K562 (cell line): Measurements from ENCODE around the gene SHTN1. TPM values are rescaled to one million over a fixed set of nuclear protein-coding genes. Genes with fewer than 3 reads are reported as not detected.
A peak's percentile ranks its signal among the peaks of the same experiment; 100 is the strongest.

ENCODE experiments used
- ARID1B ChIP-seq: fragments of 450-650 bp; IDR thresholded peaks from 2 replicates; pipeline ENCODE4 v1.6.1; 2016; ENCODE audit warnings: antibody characterized with exemption, mild to moderate bottlenecking, inconsistent platforms
- BRF1 ChIP-seq: IDR thresholded peaks from 3 replicates; pipeline ENCODE4 v1.6.1; 2011; ENCODE audit warnings: borderline replicate concordance, mild to moderate bottlenecking; ENCODE audit not compliant: insufficient read length; ENCODE audit errors: extremely low read depth
- CREB1 ChIP-seq, 2 experiments: sonication (generic) in 1 of 2; formaldehyde crosslinking in 1 of 2; IDR thresholded peaks; 2 replicates each; pipeline versions ENCODE4 v1.6.1 to v1.8.0; 2012 to 2022; ENCODE audit warnings: inconsistent platforms in 1 of 2, mild to moderate bottlenecking in 1 of 2, missing genetic modification reagents in 1 of 2, moderate library complexity in 1 of 2
- FOXJ2 ChIP-seq: fragments of 200-800 bp; sonication (Bioruptor generic); IDR thresholded peaks from 2 replicates; pipeline ENCODE4 v1.6.1; 2016; ENCODE audit warnings: missing genetic modification characterization, missing compliant biosample characterization
- FUS ChIP-seq: fragments of 200-400 bp; formaldehyde crosslinking; optimal IDR thresholded peaks from 2 replicates; pipeline ENCODE3; 2017; ENCODE audit warnings: low read depth, low read length
- NCOA4 ChIP-seq: fragments of 450-650 bp; IDR thresholded peaks from 2 replicates; pipeline ENCODE4 v1.6.1; 2018; ENCODE audit warnings: mild to moderate bottlenecking; ENCODE audit not compliant: partially characterized antibody
- PHB2 ChIP-seq: fragments of 450-650 bp; IDR thresholded peaks from 2 replicates; pipeline ENCODE4 v1.6.1; 2017; ENCODE audit warnings: low read depth
- RAD21 ChIP-seq, 2 experiments: fragments of 250-450 bp in 1 of 2; fragments of 450-650 bp in 1 of 2; sonication (Bioruptor Pico) in 1 of 2; formaldehyde crosslinking in 1 of 2; IDR thresholded peaks in 1 of 2; conservative IDR thresholded peaks in 1 of 2; 2 replicates each; pipeline versions ENCODE4 v1.4.0 to v1.8.0; 2020 to 2022; ENCODE audit warnings: mild to moderate bottlenecking in 2 of 2, moderate library complexity in 1 of 2
- RNF2 ChIP-seq: sonication (generic); IDR thresholded peaks from 2 replicates; pipeline ENCODE4 v1.6.1; 2016
- SP1 ChIP-seq: sonication (generic); formaldehyde crosslinking; IDR thresholded peaks from 2 replicates; pipeline ENCODE4 v1.8.1; 2022; ENCODE audit warnings: mild to moderate bottlenecking, missing genetic modification reagents
- YY1 ChIP-seq, 3 experiments: IDR thresholded peaks; 2 replicates each; pipeline ENCODE4 v1.6.1; 2011; ENCODE audit warnings: low read length in 2 of 3, mild to moderate bottlenecking in 2 of 3, moderate library complexity in 2 of 3, borderline replicate concordance in 1 of 3, control low read depth in 1 of 3, low read depth in 1 of 3; ENCODE audit not compliant: insufficient read depth in 3 of 3, insufficient replicate concordance in 2 of 3, control insufficient read depth in 1 of 3, insufficient read length in 1 of 3; ENCODE audit errors: extremely low read depth in 1 of 3
- ZNF584 ChIP-seq: fragments of 200-800 bp; sonication (Bioruptor generic); IDR thresholded peaks from 2 replicates; pipeline ENCODE4 v1.6.1; 2016; ENCODE audit warnings: low read depth, mild to moderate bottlenecking, missing genetic modification characterization, missing compliant biosample characterization
- polyA plus RNA-seq, 8 experiments: library from polyadenylated mRNA; depleted of rRNA in 4 of 8; stranded (reverse) in 5 of 8; unstranded in 3 of 8; fragments of >200 nt; fragmentation: Nextera tagmentation in 2 of 8; fragmentation: Illumina TruSeq in 1 of 8; extraction: Ambion mirVana in 2 of 8; extraction: Trizol in 1 of 8; gene quantifications; 2 replicates each; pipeline versions ENCODE4 v1.2.1 to v1.2.3, GENCODE V29; 2011 to 2014; ENCODE audit warnings: inconsistent platforms in 1 of 8, missing spikeins in 1 of 8
- total RNA-seq, 7 experiments: library from RNA; depleted of rRNA in 6 of 7; stranded (reverse); fragments of >200 nt in 6 of 7; fragmentation: Illumina TruSeq in 2 of 7; extraction: Trizol in 2 of 7; gene quantifications; 2 replicates each; pipeline versions ENCODE4 v1.2.1 to v1.2.3, GENCODE V29; 2011 to 2021; ENCODE audit warnings: low replicate concordance in 1 of 7
- TF ChIP-seq, protein P1 (sequence below): sonication (generic); formaldehyde crosslinking; IDR thresholded peaks from 2 replicates; pipeline ENCODE4 v1.9.0; 2022; ENCODE audit warnings: mild to moderate bottlenecking, missing genetic modification reagents
- TF ChIP-seq, protein P2 (sequence below): sonication (generic); IDR thresholded peaks from 2 replicates; pipeline ENCODE4 v1.6.1; 2016
- TF ChIP-seq, protein P3 (sequence below): sonication (generic); formaldehyde crosslinking; IDR thresholded peaks from 2 replicates; pipeline ENCODE4 v1.8.0; 2022; ENCODE audit warnings: mild to moderate bottlenecking, missing genetic modification reagents
- TF ChIP-seq, protein P4 (sequence below), 3 experiments: IDR thresholded peaks in 2 of 3; conservative IDR thresholded peaks in 1 of 3; 2 replicates each; pipeline ENCODE4 v1.5.1; 2011 to 2012; ENCODE audit warnings: low read length in 3 of 3, mild to moderate bottlenecking in 3 of 3, control low read depth in 2 of 3, improper control_type of control experiment in 1 of 3, inconsistent platforms in 1 of 3, low read depth in 1 of 3, mixed read lengths in 1 of 3, moderate library complexity in 1 of 3; ENCODE audit not compliant: insufficient read depth in 2 of 3

The SHTN1 gene
- total and polyA plus RNA-seq, 9 of the 15 experiments (the other 6 are each of a cell fraction or from before 2014, with no cell fraction given), result 5.4 to 21.3 (median 13.3) TPM

- TF ChIP-seq, protein P1, sequence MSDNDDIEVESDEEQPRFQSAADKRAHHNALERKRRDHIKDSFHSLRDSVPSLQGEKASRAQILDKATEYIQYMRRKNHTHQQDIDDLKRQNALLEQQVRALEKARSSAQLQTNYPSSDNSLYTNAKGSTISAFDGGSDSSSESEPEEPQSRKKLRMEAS (CRISPR knock-in tag), result no peak
- TF ChIP-seq, protein P2, sequence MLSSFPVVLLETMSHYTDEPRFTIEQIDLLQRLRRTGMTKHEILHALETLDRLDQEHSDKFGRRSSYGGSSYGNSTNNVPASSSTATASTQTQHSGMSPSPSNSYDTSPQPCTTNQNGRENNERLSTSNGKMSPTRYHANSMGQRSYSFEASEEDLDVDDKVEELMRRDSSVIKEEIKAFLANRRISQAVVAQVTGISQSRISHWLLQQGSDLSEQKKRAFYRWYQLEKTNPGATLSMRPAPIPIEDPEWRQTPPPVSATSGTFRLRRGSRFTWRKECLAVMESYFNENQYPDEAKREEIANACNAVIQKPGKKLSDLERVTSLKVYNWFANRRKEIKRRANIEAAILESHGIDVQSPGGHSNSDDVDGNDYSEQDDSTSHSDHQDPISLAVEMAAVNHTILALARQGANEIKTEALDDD, result peak; percentile 28; the same call in 1 of the 2 replicates
- no peak for TF ChIP-seq YY1 (IDR thresholded peaks at IDR 0.05; ENCODE audit: borderline replicate concordance in 1 of 3, control insufficient read depth in 1 of 3, extremely low read depth in 1 of 3, insufficient read depth in 3 of 3, insufficient read length in 1 of 3, insufficient replicate concordance in 2 of 3, low read depth in 1 of 3, low read length in 2 of 3)
- 0 out of 2 replicates have a peak, but pooled peaks have one; percentile 1 for TF ChIP-seq ARID1B
- no peak for TF ChIP-seq BRF1
- no peak for TF ChIP-seq FUS
- no peak for TF ChIP-seq ZNF584 (CRISPR knock-in tag)
- 0 out of 2 replicates have a peak, but pooled peaks have one; percentile 2 for TF ChIP-seq CREB1 (IDR thresholded peaks at IDR 0.05)
- TF ChIP-seq CREB1 (CRISPR knock-in tag; IDR thresholded peaks at IDR 0.05), result 0 out of 2 replicates have a peak, but pooled peaks have one; percentile 11
- TF ChIP-seq PHB2, result no peak
- no peak for TF ChIP-seq RAD21 (CRISPR knock-in tag; conservative IDR thresholded peaks at IDR 0.05 in 1 of 2, IDR thresholded peaks at IDR 0.05 in 1 of 2)
- TF ChIP-seq, protein P3, sequence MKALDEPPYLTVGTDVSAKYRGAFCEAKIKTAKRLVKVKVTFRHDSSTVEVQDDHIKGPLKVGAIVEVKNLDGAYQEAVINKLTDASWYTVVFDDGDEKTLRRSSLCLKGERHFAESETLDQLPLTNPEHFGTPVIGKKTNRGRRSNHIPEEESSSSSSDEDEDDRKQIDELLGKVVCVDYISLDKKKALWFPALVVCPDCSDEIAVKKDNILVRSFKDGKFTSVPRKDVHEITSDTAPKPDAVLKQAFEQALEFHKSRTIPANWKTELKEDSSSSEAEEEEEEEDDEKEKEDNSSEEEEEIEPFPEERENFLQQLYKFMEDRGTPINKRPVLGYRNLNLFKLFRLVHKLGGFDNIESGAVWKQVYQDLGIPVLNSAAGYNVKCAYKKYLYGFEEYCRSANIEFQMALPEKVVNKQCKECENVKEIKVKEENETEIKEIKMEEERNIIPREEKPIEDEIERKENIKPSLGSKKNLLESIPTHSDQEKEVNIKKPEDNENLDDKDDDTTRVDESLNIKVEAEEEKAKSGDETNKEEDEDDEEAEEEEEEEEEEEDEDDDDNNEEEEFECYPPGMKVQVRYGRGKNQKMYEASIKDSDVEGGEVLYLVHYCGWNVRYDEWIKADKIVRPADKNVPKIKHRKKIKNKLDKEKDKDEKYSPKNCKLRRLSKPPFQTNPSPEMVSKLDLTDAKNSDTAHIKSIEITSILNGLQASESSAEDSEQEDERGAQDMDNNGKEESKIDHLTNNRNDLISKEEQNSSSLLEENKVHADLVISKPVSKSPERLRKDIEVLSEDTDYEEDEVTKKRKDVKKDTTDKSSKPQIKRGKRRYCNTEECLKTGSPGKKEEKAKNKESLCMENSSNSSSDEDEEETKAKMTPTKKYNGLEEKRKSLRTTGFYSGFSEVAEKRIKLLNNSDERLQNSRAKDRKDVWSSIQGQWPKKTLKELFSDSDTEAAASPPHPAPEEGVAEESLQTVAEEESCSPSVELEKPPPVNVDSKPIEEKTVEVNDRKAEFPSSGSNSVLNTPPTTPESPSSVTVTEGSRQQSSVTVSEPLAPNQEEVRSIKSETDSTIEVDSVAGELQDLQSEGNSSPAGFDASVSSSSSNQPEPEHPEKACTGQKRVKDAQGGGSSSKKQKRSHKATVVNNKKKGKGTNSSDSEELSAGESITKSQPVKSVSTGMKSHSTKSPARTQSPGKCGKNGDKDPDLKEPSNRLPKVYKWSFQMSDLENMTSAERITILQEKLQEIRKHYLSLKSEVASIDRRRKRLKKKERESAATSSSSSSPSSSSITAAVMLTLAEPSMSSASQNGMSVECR (CRISPR knock-in tag), result no peak
- 0 out of 2 replicates have a peak, but pooled peaks have one; percentile 35 for TF ChIP-seq FOXJ2 (tag)
- no peak for TF ChIP-seq RNF2
- TF ChIP-seq, protein P4, sequence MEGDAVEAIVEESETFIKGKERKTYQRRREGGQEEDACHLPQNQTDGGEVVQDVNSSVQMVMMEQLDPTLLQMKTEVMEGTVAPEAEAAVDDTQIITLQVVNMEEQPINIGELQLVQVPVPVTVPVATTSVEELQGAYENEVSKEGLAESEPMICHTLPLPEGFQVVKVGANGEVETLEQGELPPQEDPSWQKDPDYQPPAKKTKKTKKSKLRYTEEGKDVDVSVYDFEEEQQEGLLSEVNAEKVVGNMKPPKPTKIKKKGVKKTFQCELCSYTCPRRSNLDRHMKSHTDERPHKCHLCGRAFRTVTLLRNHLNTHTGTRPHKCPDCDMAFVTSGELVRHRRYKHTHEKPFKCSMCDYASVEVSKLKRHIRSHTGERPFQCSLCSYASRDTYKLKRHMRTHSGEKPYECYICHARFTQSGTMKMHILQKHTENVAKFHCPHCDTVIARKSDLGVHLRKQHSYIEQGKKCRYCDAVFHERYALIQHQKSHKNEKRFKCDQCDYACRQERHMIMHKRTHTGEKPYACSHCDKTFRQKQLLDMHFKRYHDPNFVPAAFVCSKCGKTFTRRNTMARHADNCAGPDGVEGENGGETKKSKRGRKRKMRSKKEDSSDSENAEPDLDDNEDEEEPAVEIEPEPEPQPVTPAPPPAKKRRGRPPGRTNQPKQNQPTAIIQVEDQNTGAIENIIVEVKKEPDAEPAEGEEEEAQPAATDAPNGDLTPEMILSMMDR (IDR thresholded peaks at IDR 0.05 in 2 of 3, conservative IDR thresholded peaks at IDR 0.05 in 1 of 3; ENCODE audit: insufficient read depth in 2 of 3, low read depth in 1 of 3, low read length in 3 of 3), result peak in 1 of 3 experiments; percentile 10; a peak in 1 of 6 replicates
- no peak for TF ChIP-seq NCOA4
- peak; percentile 41; the same call in 1 of the 2 replicates for TF ChIP-seq SP1 (CRISPR knock-in tag)
Observed at GRCh38 chr10:117004227-117005025, 561 bp downstream of the SHTN1 start (continued).
